ENCODE results near the gene CCDC91.

- TF ChIP-seq CTCF (IDR thresholded peaks at IDR 0.05) (no peak), POLR2A (IDR thresholded peaks at IDR 0.05) (no peak)
Observed at GRCh38 chr12:28507867-28508266, 317.6 kb downstream of the CCDC91 start.
